Upper lobe of left lung (tissue), 6 donors: ENCODE measurements around the gene SAMD11. TPM values are rescaled to one million over a fixed set of nuclear protein-coding genes. Genes with fewer than 3 reads are reported as not detected.

Experiments
- ATAC-seq, 2 donors: fragments of 200-7000 bp; cut with Tn5 transposase; one replicate each; pipeline ENCODE4 v1.9.1; 2022; ENCODE audit warnings: mild to moderate bottlenecking in 2 of 2, moderate library complexity in 2 of 2; ENCODE audit not compliant: low FRiP score in 2 of 2
- DNase-seq, 2 donors: peaks; one replicate each; pipeline ENCODE4 v3.0.0-alpha.2; 2019 to 2020
- H3K27ac ChIP-seq, 4 donors: fragments of 200-600 bp; sonication (generic); one replicate each; pipeline ENCODE4 v1.5.1; 2016 to 2019
- H3K27me3 ChIP-seq, 4 donors: fragments of 200-600 bp; sonication (generic); one replicate each; pipeline ENCODE4 v1.5.1; 2017 to 2019
- H3K36me3 ChIP-seq, 4 donors: fragments of 200-600 bp; sonication (generic); one replicate each; pipeline ENCODE4 v1.5.1; 2016 to 2019
- H3K4me1 ChIP-seq, 4 donors: fragments of 200-600 bp; sonication (generic); one replicate each; pipeline ENCODE4 v1.5.1; 2018 to 2019
- H3K4me3 ChIP-seq, 4 donors: fragments of 200-600 bp; sonication (generic); one replicate each; pipeline ENCODE4 v1.5.1; 2017 to 2019; ENCODE audit warnings: mild to moderate bottlenecking in 2 of 4, moderate library complexity in 1 of 4
- H3K9me3 ChIP-seq, 4 donors: fragments of 200-600 bp; sonication (generic); one replicate each; pipeline ENCODE4 v1.5.1; 2018 to 2019
- CTCF ChIP-seq, 6 experiments: fragments of 450-650 bp in 4 of 6; fragments of 200-600 bp in 2 of 6; sonication (generic) in 2 of 6; IDR thresholded peaks; one replicate each; pipeline ENCODE4 v1.5.1; 2016 to 2019; ENCODE audit warnings: antibody characterized with exemption in 6 of 6
- EP300 ChIP-seq, 4 donors: sonication (generic); formaldehyde crosslinking; IDR thresholded peaks; one replicate each; pipeline ENCODE4 v1.5.1; 2017; ENCODE audit warnings: antibody characterized with exemption in 4 of 4, control low read depth in 2 of 4
- POLR2A ChIP-seq, 4 donors: fragments of 450-650 bp; IDR thresholded peaks; one replicate each; pipeline ENCODE4 v1.5.1; 2016 to 2017; ENCODE audit warnings: antibody characterized with exemption in 4 of 4, mild to moderate bottlenecking in 2 of 4
- POLR2AphosphoS5 ChIP-seq, 2 donors: sonication (generic); formaldehyde crosslinking; IDR thresholded peaks; one replicate each; pipeline ENCODE4 v1.5.1; 2017; ENCODE audit warnings: antibody characterized with exemption in 2 of 2
- WGBS, 2 donors: methylation state at CpG; one replicate each; pipeline ENCODE4 v1.1.5; 2017 to 2018; 5-methylcytosine and 5-hydroxymethylcytosine counted together
- total RNA-seq, 6 donors: library from RNA; depleted of rRNA in 4 of 6; stranded (reverse); fragments of >200 nt in 4 of 6; gene quantifications; one replicate each; pipeline versions ENCODE4 v1.1.0 to v1.2.1, GENCODE V29; 2016 to 2021
- donor health status: DM: no; HTN: no; CAD: no; lungs with moderate emphysema.
- donor health status: DM: no; HTN: yes; CAD: no; lungs with severe emphysema.

SAMD11 gene
- total RNA-seq, 6 donors from 2014 or later, result 1.0 to 9.3 (median 2.4) TPM

DNA sequence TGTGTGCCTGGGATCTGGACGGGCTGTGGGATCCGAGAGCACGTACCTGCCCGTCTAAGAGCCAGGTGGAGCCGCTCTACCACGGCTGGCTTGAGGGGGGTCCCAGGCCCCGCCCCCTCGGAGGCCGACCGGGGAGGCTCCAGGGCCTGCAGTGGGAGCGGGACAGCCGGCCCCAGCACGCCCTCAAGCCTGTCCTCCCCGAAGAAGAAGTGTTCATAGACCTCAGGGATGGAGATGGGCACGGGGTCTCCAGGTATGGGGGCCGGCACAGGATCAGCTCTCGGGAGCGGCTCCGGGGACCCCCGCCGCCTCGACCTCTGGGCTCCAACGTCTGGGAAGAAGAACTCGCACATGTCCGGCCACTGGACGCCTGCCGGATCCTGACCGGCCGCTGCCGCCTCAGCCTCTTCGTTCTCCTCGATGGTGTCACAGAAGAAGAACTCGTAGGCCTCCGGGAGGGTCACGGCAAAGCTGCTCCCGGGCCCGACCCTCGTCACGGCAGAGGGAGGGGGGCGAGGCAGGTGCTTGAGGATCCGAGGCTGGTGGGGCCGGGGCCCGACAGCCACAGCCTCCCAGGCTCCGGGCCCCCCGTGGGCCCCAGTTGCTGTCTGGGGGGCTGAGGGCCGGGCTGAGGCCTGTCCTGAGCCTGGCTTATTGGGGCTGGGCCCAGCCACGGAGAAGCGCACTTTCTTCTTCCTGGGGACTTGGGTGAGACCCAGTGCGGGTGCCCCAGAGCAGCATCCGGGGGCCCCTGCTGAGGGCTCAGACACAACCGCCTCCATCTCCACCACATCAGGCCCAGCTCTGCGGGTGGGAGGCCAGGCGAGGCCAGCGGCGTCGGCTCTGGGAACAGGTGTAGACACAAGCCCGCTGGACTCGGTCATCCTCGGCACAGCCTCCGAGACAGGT, 55.4 kb downstream of the SAMD11 start:
- TF ChIP-seq CTCF (IDR thresholded peaks at IDR 0.05), result no peak
- no peak for TF ChIP-seq EP300 (IDR thresholded peaks at IDR 0.05)
- TF ChIP-seq POLR2A (IDR thresholded peaks at IDR 0.05), result no peak
- TF ChIP-seq POLR2AphosphoS5 (IDR thresholded peaks at IDR 0.05), result no peak
- Histone ChIP-seq H3K4me3 (no peak overlapping the region), H3K4me1 (peaks cover 4 to 11% (median 10%) of the 10 kb centered on the region in 4 donors), H3K27me3 (peaks cover 0 to 8% (median 0%) of the 10 kb centered on the region in 4 donors), H3K27ac (no peak overlapping the region), H3K36me3 (no peaks in the 10 kb centered on the region), H3K9me3 (no peaks in the 10 kb centered on the region)
- 91 to 93% methylated on average over 9 to 53 of the region's 60 CpGs for WGBS, 2 donors
- no peak for ATAC-seq
- peak in 1 of 2 donors; percentile 83 for DNase-seq

- DNase-seq, result no peak
- Histone ChIP-seq H3K27me3 (peaks cover 0 to 5% (median 0%) of the 10 kb centered on the region in 4 donors), H3K4me3 (no peak overlapping the region), H3K36me3 (no peaks in the 10 kb centered on the region), H3K4me1 (peaks cover 6 to 14% (median 13%) of the 10 kb centered on the region in 4 donors), H3K9me3 (no peaks in the 10 kb centered on the region), H3K27ac (no peak overlapping the region)
- no peak for ATAC-seq
- TF ChIP-seq CTCF (IDR thresholded peaks at IDR 0.05) (no peak), POLR2AphosphoS5 (IDR thresholded peaks at IDR 0.05) (no peak), POLR2A (IDR thresholded peaks at IDR 0.05) (no peak), EP300 (IDR thresholded peaks at IDR 0.05) (no peak)
- 79 to 86% methylated on average over 8 to 9 of the region's 9 CpGs for WGBS, 2 donors
These were observed 56.0 kb downstream of the SAMD11 start for GRCh38 chr1:979744-980072.

- Histone ChIP-seq H3K27ac (no peak overlapping the region), H3K9me3 (no peaks in the 10 kb centered on the region), H3K4me3 (no peak overlapping the region), H3K36me3 (no peaks in the 10 kb centered on the region), H3K27me3 (peaks cover 0 to 5% (median 0%) of the 10 kb centered on the region in 4 donors), H3K4me1 (peaks cover 6 to 14% (median 13%) of the 10 kb centered on the region in 4 donors)
- ATAC-seq (no peak), DNase-seq (no peak)
- 80 to 88% methylated on average over 1 to 9 of the region's 13 CpGs for WGBS, 2 donors
- TF ChIP-seq POLR2A (IDR thresholded peaks at IDR 0.05) (no peak), CTCF (IDR thresholded peaks at IDR 0.05) (no peak), POLR2AphosphoS5 (IDR thresholded peaks at IDR 0.05) (no peak), EP300 (IDR thresholded peaks at IDR 0.05) (no peak)
These were observed 56.4 kb downstream of the SAMD11 start for GRCh38 chr1:980137-980571.

- Histone ChIP-seq H3K27ac (no peak overlapping the region), H3K27me3 (peaks cover 0 to 5% (median 0%) of the 10 kb centered on the region in 4 donors), H3K36me3 (no peaks in the 10 kb centered on the region), H3K4me1 (peaks cover 5 to 13% (median 10%) of the 10 kb centered on the region in 4 donors), H3K9me3 (no peaks in the 10 kb centered on the region), H3K4me3 (no peak overlapping the region)
- peak in 1 of 2 donors; percentile 19 for ATAC-seq
- 78 to 83% methylated on average over 10 to 25 of the region's 35 CpGs for WGBS, 2 donors
- DNase-seq, result peak in 1 of 2 donors; percentile 83
- TF ChIP-seq POLR2AphosphoS5 (IDR thresholded peaks at IDR 0.05) (no peak), CTCF (IDR thresholded peaks at IDR 0.05) (no peak), POLR2A (IDR thresholded peaks at IDR 0.05) (no peak)
These were observed 57.1 kb downstream of the SAMD11 start for GRCh38 chr1:980602-981395.
